Loucy (cell line): ENCODE results near the gene GRID2.

Source experiments
- EZH2phosphoT487 ChIP-seq: fragments of 200-600 bp; IDR thresholded peaks from 2 replicates; pipeline ENCODE4 v1.6.1; 2018; ENCODE audit warnings: antibody characterized with exemption, mild to moderate bottlenecking, moderate library complexity, borderline replicate concordance
- TF ChIP-seq, protein P1 (sequence below): fragments of 200-600 bp; sonication (generic); conservative IDR thresholded peaks from 2 replicates; pipeline ENCODE4 v1.5.1; 2014; ENCODE audit warnings: mild to moderate bottlenecking, antibody characterized with exemption, low read length

DNA sequence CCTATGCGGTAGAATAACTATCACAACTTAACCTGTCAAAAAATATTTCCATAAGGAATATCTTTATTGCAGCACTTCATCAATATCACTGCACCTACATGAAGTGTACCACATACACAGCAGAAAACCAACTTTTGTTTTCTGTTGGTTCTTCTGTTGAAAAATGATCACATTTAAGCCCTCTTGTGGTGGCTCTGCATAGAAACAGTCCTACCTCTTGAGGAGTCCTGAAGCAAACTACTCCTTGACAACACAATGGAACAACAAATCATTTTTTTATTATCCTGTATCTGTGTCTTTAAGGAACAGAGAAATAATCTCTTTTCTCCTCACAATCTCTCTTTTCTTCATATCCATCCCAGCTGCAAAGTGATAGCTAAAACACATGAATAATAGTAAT is 1484.9 kb downstream of the GRID2 start:
- TF ChIP-seq, protein P1, sequence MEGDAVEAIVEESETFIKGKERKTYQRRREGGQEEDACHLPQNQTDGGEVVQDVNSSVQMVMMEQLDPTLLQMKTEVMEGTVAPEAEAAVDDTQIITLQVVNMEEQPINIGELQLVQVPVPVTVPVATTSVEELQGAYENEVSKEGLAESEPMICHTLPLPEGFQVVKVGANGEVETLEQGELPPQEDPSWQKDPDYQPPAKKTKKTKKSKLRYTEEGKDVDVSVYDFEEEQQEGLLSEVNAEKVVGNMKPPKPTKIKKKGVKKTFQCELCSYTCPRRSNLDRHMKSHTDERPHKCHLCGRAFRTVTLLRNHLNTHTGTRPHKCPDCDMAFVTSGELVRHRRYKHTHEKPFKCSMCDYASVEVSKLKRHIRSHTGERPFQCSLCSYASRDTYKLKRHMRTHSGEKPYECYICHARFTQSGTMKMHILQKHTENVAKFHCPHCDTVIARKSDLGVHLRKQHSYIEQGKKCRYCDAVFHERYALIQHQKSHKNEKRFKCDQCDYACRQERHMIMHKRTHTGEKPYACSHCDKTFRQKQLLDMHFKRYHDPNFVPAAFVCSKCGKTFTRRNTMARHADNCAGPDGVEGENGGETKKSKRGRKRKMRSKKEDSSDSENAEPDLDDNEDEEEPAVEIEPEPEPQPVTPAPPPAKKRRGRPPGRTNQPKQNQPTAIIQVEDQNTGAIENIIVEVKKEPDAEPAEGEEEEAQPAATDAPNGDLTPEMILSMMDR: peak; percentile 70
- no peak for TF ChIP-seq EZH2phosphoT487
